ENCODE results near the gene HAUS8.
"Not testable (repeated sequence)": the region's sequence is repeated elsewhere in the genome, so short reads cannot be mapped to it uniquely, and the experiment has no call there.

The HAUS8 gene

GRCh38 chr19:17101686-17102628 lies 26.7 kb upstream of the HAUS8 start:
- DNase-seq (ENCODE audit: low read depth in 2 of 3, low spot score in 1 of 3) = no peak

GRCh38 chr19:17098326-17098725 lies 23.1 kb upstream of the HAUS8 start:
- DNase-seq (ENCODE audit: low read depth in 2 of 3, low spot score in 1 of 3) = no peak

GRCh38 chr19:17097593-17098126 lies 22.4 kb upstream of the HAUS8 start:
- no peak for DNase-seq (ENCODE audit: low read depth in 2 of 3, low spot score in 1 of 3)

- DNase-seq (ENCODE audit: low read depth in 2 of 3, low spot score in 1 of 3) = no peak
These were observed 20.1 kb upstream of the HAUS8 start for GRCh38 chr19:17095141-17095919.

- DNase-seq (ENCODE audit: low read depth in 2 of 3, low spot score in 1 of 3) = not testable (repeated sequence)
These were observed 19.4 kb upstream of the HAUS8 start for GRCh38 chr19:17094694-17095093.

GRCh38 chr19:17092696-17093095 lies 17.4 kb upstream of the HAUS8 start:
- DNase-seq (ENCODE audit: low read depth in 2 of 3, low spot score in 1 of 3) = no peak

- DNase-seq (ENCODE audit: low read depth in 2 of 3, low spot score in 1 of 3) = no peak
These were observed 16.6 kb upstream of the HAUS8 start for GRCh38 chr19:17091758-17092333.

- DNase-seq (ENCODE audit: low read depth in 2 of 3, low spot score in 1 of 3) = peak in 1 of 3 donors; percentile 37
These were observed 15.3 kb upstream of the HAUS8 start for GRCh38 chr19:17090583-17090982.

GRCh38 chr19:17088552-17088951 lies 13.3 kb upstream of the HAUS8 start:
- no peak for DNase-seq (ENCODE audit: low read depth in 2 of 3, low spot score in 1 of 3)

GRCh38 chr19:17086834-17087233 lies 11.6 kb upstream of the HAUS8 start:
- DNase-seq (ENCODE audit: low read depth in 2 of 3, low spot score in 1 of 3) = no peak

- no peak for DNase-seq (ENCODE audit: low read depth in 2 of 3, low spot score in 1 of 3)
These were observed 10.9 kb upstream of the HAUS8 start for GRCh38 chr19:17086120-17086519.

GRCh38 chr19:17081672-17082630 lies 6.7 kb upstream of the HAUS8 start:
- no peak for DNase-seq (ENCODE audit: low read depth in 2 of 3, low spot score in 1 of 3)

GRCh38 chr19:17080440-17080801 lies 5.2 kb upstream of the HAUS8 start:
- DNase-seq (ENCODE audit: low read depth in 2 of 3, low spot score in 1 of 3) = no peak

GRCh38 chr19:17079710-17080439 lies 4.6 kb upstream of the HAUS8 start:
- DNase-seq (ENCODE audit: low read depth in 2 of 3, low spot score in 1 of 3) = peak; percentile 61 to 63 (median 63)

GRCh38 chr19:17078920-17079709 lies 3.9 kb upstream of the HAUS8 start:
- no peak for DNase-seq (ENCODE audit: low read depth in 2 of 3, low spot score in 1 of 3)

- DNase-seq (ENCODE audit: low read depth in 2 of 3, low spot score in 1 of 3) = no peak
These were observed 3.0 kb upstream of the HAUS8 start for GRCh38 chr19:17078036-17078919.

GRCh38 chr19:17077447-17078028 lies 2.3 kb upstream of the HAUS8 start:
- no peak for DNase-seq (ENCODE audit: low read depth in 2 of 3, low spot score in 1 of 3)
